GM19099 (cell line): ENCODE measurements around the gene ABCA5.

Experiments
- POLR2A ChIP-seq: IDR thresholded peaks from 3 replicates; pipeline ENCODE4 v1.6.1; 2011; ENCODE audit warnings: low read depth; ENCODE audit not compliant: insufficient read length; ENCODE audit errors: extremely low read depth

ABCA5 gene

DNA sequence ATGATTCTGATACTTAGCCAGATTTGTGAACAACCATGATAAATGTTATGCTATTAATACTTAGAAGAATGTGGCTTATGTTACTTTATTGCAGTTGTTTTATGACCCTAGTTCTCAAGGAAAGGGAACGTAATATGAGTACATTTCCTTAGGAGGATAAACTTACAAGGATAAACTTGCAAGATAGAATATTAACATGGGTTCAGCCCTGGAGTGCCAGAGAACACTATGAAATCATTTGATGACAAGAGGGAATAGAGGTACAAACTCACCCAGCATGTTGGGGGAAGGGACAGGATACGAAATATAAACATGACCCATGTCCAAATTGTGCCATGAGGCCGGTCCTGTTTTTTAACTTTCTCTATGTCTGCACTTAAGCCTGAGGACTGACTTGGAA, 13.0 kb upstream of the ABCA5 start:
- TF ChIP-seq POLR2A = no peak

DNA sequence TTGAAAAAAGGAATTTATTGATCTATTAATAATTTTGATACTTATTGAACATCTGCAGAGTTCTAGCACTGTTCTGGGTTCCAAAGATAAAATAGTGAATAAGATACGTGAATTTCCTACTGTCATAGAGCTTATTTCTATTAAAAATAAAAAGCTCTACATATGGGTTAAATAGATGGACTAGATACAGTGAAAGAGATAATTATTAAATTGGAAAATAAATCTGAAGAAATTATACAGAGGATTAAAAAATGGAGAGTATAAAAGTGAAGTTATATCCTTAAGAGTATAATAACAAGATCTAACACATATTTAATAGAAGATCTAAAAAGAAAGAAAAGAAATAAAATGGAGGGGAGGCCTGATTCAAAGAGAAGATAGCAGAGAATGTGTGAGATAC, 10.1 kb upstream of the ABCA5 start:
- no peak for TF ChIP-seq POLR2A

DNA sequence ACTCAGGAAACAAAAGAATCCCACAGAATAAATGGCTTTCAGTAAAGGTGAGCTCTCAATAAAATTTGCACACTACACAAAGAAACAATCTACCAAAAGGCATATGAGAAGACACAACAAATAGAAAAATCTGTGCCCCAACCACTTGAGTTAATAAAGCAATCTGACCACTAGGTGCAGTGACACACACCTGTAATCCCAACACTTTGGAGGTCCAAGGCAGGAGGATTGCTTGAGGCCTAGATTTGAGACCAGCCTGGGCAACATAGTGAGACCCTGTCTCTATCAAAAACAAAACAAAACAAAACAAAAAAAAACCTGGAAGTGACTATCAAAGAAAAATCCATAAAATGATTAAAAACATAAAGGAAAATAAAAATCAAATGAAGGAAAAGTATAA, 9.6 kb upstream of the ABCA5 start:
- TF ChIP-seq POLR2A = no peak

DNA sequence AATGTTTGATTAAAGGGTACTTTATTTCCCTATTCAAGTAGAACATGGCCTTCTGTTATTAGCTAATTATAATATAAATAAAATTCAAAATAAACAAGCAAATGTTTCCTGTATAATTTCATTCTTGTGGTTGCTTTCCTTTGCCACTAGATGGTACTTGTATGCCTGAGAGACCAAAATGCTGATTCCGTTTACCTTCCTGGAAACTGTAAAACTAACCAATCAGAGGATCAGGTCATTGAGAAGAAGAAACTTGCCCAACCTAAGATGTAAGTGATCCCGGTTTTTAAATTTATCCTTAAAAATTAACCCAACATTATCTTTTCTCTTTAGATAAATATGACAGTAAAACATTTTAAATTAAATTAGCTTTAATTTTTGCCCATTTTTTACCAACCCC, 8.1 kb upstream of the ABCA5 start:
- TF ChIP-seq POLR2A = no peak

DNA sequence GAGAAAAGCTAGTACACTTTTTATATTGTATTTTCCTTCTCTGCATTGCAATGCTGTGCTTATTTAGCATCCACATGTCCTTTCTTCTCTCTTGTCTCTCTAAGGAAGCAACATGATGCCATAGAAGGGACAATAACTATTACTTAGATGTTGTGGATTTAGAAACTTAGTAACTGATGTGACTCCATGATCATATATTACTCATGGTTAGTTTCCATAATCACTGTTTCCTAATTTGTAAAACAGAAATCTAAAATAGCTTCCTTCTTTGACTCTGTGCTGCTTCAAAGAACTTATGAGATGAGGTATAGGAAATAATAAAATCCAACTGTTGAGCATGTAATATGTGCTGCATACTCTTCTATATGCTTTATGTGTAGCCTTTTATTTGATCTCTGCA, 6.6 kb upstream of the ABCA5 start:
- no peak for TF ChIP-seq POLR2A

DNA sequence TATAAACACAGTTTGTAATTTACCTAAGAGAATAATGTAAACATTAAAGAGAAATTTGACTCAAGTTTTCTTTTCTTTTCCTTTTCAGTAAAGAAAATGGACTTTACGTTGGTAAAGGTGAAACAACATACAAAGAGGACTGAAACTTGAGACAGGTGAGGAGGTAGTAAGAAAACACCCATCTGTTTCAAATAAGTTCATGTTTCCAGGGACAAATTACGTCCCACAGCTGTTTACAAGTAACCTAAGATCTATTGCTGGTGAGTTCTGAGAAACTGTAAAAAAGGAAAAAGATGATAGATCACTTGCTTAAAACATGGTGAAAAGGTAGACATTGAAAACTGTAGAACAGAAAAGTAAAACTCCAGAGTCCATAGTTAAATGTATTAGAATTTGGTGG, 4.8 kb upstream of the ABCA5 start:
- no peak for TF ChIP-seq POLR2A

DNA sequence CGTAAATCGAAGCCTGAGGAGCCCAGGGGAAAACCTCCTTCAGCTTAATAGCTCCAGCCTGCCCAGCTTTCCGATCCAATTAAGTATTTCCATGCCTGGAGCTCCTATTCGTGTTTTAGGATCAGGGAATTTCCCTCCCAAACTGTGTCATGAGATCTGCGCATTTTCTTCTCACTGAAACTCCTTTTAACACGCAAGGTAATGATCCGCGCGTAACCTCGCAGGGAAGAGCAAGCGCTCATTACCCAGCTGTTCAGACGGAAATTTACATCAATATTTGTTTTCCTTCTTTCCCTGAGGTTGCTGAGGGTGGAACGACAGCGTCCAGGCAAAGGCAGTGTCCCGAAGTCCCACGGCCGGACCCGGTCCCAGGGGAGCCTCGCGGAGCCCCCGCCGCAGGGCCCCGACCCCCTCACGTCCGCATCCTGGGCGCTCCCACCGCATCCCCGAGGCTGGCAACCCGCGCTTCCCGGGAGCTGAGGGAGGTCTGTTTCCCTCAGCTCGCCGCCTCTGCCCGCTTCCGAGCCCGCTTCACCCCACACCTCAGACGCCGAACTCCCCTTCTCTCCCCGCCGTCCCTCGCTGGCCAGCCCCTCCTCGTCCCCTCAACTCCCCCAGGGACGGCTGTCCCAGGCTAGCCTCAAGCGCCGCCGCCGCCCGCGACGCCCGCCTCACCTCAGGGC, 415 bp downstream of the ABCA5 start:
- no peak for TF ChIP-seq POLR2A

DNA sequence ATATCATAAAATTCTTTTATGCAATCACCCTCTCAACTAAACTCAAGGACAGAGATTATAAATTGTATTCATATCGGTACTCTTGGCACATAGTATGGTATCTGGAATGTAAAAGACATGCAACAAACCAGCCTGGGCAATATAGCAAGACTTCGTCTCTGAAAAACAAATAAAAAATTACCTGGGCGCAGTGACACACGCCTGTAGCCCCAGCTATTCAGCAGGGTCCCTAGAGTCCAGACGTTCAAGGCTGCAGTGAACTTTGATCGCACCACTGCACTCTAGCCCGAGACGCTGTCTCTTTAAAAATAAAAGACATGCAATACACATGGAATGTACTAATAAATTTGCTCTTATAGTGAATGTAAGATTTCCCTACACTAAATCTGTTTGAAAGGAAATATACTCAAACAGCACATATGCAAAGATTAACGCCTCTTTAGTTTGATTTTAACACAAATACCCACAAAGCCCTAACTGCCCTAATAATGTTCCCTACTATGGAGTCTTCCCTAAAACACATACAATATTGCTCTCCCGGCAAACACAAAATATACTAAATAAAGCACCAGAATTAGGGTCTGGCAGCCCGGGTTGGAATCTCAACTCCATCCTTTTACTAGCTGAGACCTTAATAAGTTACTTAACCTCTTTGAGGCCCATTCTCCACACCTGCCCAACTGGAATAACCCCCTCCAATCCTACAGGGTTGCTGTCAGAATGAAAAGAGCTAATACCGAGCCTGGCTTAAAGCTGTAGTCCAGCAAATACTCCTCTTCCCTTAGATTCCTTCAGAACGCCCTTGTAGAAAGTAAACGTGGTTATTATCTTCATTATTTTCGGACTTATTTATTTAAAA, 1.2 kb downstream of the ABCA5 start:
- no peak for TF ChIP-seq POLR2A

DNA sequence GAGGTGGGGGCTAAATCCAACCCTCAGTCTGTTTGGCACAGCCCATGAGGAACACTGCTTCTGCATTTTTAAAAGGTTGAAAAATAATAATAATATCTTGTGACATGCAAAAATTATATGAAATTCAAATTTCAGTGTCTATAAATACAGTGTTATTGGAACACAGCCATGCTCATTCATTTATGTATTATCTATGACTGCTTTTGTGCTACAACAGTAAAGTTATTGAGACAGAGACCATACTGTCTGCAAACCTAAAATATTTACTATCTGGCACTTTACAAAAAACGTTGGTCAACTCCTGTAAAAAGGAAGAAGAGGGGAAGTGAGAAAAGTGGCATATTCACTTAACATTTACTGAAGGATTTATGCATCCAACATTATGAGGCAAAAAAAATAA, 3.1 kb downstream of the ABCA5 start:
- no peak for TF ChIP-seq POLR2A

DNA sequence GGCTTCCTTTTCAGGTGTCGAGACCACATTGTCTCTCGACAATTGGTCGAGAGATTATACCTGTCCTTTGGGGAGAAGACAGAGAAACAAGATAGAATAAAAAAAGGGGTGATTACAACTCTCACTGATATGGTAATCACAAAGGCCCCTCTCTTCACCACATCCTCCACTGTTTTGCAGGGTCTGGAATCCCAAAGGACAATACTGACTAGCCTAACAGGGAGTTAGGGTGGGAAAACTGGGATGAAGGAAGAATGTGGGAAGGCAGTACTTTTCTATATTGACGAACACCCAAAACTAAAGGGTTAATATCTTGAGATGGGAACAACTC, 6.1 kb downstream of the ABCA5 start:
- TF ChIP-seq POLR2A = no peak

DNA sequence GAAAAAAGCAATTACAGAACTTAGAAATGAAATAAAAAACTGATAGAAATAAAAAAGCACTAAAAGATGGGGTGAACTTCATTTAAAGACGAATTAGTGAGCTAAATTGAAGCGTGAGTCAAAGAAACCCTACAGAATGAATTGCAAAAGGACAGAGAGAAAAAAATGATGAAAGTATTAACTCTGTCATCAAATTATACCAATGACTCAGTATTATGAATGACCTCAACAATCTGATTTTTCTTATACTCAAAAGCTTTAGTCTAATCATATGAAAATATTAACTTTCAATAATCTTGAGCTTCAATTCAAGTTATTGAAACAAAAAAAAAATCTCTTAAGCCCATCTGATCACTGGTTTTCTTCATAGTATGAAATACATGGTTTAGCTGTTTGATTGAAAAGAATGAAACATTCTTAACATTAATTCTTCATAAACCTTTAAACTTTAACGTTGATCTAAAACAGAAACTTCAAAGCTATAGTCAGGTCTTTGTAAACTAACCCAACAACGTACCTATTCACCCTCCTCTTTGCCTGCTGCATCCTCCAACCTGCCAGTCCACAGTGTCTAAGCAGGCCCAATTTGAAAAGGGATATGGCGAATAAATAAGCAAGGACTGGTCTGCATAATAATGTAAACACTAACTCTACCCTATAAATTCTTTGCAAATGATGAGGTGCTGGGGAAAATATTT, 6.6 kb downstream of the ABCA5 start:
- no peak for TF ChIP-seq POLR2A

DNA sequence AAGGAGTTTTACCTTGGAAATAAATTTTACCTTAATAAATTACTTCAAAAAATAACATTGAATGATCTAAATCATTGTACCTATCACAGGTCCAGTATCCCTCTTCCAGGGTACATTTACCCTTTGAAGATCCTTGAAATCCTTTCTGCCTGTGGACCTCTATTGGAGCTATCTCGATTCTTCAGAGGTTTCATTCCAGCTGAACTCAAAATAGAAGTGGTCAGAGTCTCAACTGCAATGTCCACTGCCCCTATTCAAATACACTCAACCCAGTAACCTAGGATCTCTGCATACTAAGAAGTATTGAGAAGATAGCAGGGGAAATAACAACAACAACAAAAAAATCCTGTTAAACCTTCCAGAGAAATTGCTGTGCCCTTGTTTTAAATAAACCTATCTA, 9.3 kb downstream of the ABCA5 start:
- no peak for TF ChIP-seq POLR2A

DNA sequence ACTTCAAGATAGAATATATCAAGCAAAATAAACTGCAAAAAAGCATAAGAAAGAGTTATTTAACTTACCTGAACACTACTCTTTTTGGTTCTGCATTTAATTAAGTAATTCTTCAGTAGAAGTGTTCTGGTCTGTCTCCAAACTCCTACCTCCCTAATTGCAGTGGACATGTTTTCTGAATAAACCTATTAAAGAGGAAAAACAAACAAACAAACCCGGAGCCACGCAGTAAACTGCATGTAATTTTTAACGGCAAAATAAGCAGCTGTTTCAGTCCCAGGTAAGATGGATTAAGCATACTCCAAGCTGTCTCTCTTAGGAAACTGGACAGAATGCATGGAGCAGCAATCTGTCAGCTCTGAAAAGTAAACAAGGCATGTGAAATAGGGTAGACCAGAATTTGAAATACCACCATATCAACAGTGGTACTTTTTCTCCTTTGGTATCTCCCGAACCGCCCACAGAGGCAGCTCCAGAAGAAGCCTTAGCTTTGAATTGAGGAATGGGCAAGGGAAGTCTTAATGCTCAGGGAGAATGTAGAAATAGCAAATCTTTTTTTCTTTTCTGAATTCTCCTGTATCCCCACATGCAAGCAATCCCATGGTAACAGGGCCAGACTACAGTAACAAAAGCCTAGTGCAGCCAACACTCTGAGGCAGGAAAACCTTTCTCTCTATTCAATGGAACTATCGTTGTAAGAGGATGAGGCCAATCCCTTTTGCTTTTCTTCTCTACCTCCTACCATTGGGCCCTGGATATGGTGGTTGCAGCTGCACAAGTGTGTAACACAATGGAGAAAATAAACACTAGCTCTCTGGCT, 12.5 kb downstream of the ABCA5 start:
- no peak for TF ChIP-seq POLR2A

DNA sequence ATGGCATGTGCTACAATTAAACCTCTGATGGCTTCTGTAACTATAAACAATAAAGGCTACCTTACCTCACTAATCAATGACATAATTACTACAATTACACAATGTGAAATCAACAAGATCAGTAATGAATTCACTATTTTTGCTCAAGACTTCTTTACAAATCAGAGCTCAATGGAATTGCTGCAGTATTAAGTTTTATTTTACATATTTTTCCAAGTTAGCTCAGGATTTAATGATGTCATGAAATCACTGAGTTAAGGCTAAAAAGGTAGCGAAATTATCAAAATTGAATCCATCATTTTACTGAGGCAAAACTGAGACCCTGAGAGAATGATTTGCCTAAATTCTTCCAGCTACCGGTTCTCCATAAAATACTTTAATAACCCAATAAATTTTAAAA, 21.8 kb downstream of the ABCA5 start:
- TF ChIP-seq POLR2A = no peak

DNA sequence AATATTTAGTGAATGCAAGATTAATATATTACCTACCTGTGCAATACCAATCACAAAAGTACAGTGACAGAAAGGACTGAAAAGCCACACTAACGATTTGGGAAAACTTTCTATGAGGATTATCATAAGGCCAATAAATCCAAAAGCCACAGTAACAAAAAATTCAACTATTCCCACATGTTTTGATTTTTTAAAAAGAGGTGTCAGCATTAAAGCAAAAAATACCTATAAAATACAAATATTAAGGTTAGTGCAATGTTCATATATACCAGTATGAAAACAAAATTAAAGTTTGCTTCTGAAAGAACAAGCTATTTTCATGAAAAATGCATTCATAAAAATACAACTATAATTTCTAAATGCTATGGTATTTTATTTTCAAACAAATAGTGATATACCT, 24.3 kb downstream of the ABCA5 start:
- TF ChIP-seq POLR2A = no peak
